Stimulated activated CD4-positive, alpha-beta T cell treated with anti-CD3 and anti-CD28 coated beads, TNF-alpha, amount 100 ng/mL, for 4 hours (primary cell): ENCODE data around the gene HIBCH.
"Not testable (repeated sequence)": the region's sequence is repeated elsewhere in the genome, so short reads cannot be mapped to it uniquely, and the experiment has no call there.

Experiments used
- DNase-seq, 3 experiments: peaks; one replicate each; pipeline ENCODE4 v3.0.0-alpha.2; 2020; ENCODE audit warnings: low read depth in 3 of 3

HIBCH gene

GRCh38 chr2:190308031-190308430 lies 11.6 kb downstream of the HIBCH start:
- no peak for DNase-seq

- no peak for DNase-seq
Observed at GRCh38 chr2:190304404-190304803, 15.2 kb downstream of the HIBCH start.

GRCh38 chr2:190303647-190304046 lies 16.0 kb downstream of the HIBCH start:
- DNase-seq: no peak

GRCh38 chr2:190302052-190302451 lies 17.6 kb downstream of the HIBCH start:
- DNase-seq: no peak

GRCh38 chr2:190301032-190301431 lies 18.6 kb downstream of the HIBCH start:
- no peak for DNase-seq

GRCh38 chr2:190297880-190298279 lies 21.7 kb downstream of the HIBCH start:
- DNase-seq: not testable (repeated sequence)

- DNase-seq: no peak
Observed at GRCh38 chr2:190283783-190284182, 35.8 kb downstream of the HIBCH start.

- no peak for DNase-seq
Observed at GRCh38 chr2:190280565-190281350, 38.9 kb downstream of the HIBCH start.

GRCh38 chr2:190279256-190280134 lies 40.1 kb downstream of the HIBCH start:
- DNase-seq: not testable (repeated sequence)

- DNase-seq: no peak
Observed at GRCh38 chr2:190277234-190278112, 42.2 kb downstream of the HIBCH start.

- DNase-seq: no peak
Observed at GRCh38 chr2:190272457-190272842, 47.2 kb downstream of the HIBCH start.

GRCh38 chr2:190271783-190272456 lies 47.7 kb downstream of the HIBCH start:
- DNase-seq: no peak

- no peak for DNase-seq
Observed at GRCh38 chr2:190270298-190270697, 49.3 kb downstream of the HIBCH start.

GRCh38 chr2:190269699-190270098 lies 49.9 kb downstream of the HIBCH start:
- not testable (repeated sequence) for DNase-seq

- DNase-seq: no peak
Observed at GRCh38 chr2:190267302-190267701, 52.3 kb downstream of the HIBCH start.

- no peak for DNase-seq
Observed at GRCh38 chr2:190266314-190266713, 53.3 kb downstream of the HIBCH start.

GRCh38 chr2:190261851-190262250 lies 57.8 kb downstream of the HIBCH start:
- DNase-seq: no peak

- DNase-seq: no peak
Observed at GRCh38 chr2:190256087-190256486, 63.5 kb downstream of the HIBCH start.

- DNase-seq: no peak
Observed at GRCh38 chr2:190255676-190256075, 64.0 kb downstream of the HIBCH start.

GRCh38 chr2:190254063-190254850 lies 65.4 kb downstream of the HIBCH start:
- DNase-seq: no peak
